K562 (cell line): ENCODE results near the gene C6orf89. TPM values are rescaled to one million over a fixed set of nuclear protein-coding genes. Genes with fewer than 3 reads are reported as not detected.

ENCODE experiments used
- ARNT ChIP-seq, 2 experiments: fragments of 450-650 bp; IDR thresholded peaks; 2 replicates each; pipeline ENCODE4 v1.6.1; 2016; ENCODE audit warnings: mild to moderate bottlenecking in 1 of 2
- polyA plus RNA-seq, 8 experiments: library from polyadenylated mRNA; depleted of rRNA in 4 of 8; stranded (reverse) in 5 of 8; unstranded in 3 of 8; fragments of >200 nt; fragmentation: Nextera tagmentation in 2 of 8; fragmentation: Illumina TruSeq in 1 of 8; extraction: Ambion mirVana in 2 of 8; extraction: Trizol in 1 of 8; gene quantifications; 2 replicates each; pipeline versions ENCODE4 v1.2.1 to v1.2.3, GENCODE V29; 2011 to 2014; ENCODE audit warnings: inconsistent platforms in 1 of 8, missing spikeins in 1 of 8
- total RNA-seq, 7 experiments: library from RNA; depleted of rRNA in 6 of 7; stranded (reverse); fragments of >200 nt in 6 of 7; fragmentation: Illumina TruSeq in 2 of 7; extraction: Trizol in 2 of 7; gene quantifications; 2 replicates each; pipeline versions ENCODE4 v1.2.1 to v1.2.3, GENCODE V29; 2011 to 2021; ENCODE audit warnings: low replicate concordance in 1 of 7
- TF ChIP-seq, protein P1 (sequence below): fragments of 450-650 bp; IDR thresholded peaks from one replicate; pipeline ENCODE4 v1.6.1; 2018; ENCODE audit warnings: mild to moderate bottlenecking, moderate library complexity; ENCODE audit not compliant: partially characterized antibody
- TF ChIP-seq, protein P2 (sequence below), 2 experiments: fragments of 450-650 bp in 1 of 2; IDR thresholded peaks; 2 replicates each; pipeline ENCODE4 v1.6.1; 2011 to 2017; ENCODE audit warnings: low read depth in 2 of 2, antibody characterized with exemption in 1 of 2, borderline replicate concordance in 1 of 2, low read length in 1 of 2, mild to moderate bottlenecking in 1 of 2, mixed read lengths in 1 of 2; ENCODE audit not compliant: control insufficient read depth in 1 of 2
- TF ChIP-seq, protein P3 (sequence below): fragments of 450-650 bp; formaldehyde crosslinking; IDR thresholded peaks from 2 replicates; pipeline ENCODE4 v1.4.0; 2020; ENCODE audit warnings: mild to moderate bottlenecking, moderate library complexity
- TF ChIP-seq, protein P4 (sequence below): fragments of 250-450 bp; sonication (Bioruptor Pico); IDR thresholded peaks from 2 replicates; pipeline ENCODE4 v1.8.0; 2021; ENCODE audit warnings: moderate library complexity, mild to moderate bottlenecking, inconsistent platforms

The C6orf89 gene
- total and polyA plus RNA-seq, 9 of the 15 experiments (the other 6 are each of a cell fraction or from before 2014, with no cell fraction given) = 35.2 to 111 (median 58.5) TPM

DNA sequence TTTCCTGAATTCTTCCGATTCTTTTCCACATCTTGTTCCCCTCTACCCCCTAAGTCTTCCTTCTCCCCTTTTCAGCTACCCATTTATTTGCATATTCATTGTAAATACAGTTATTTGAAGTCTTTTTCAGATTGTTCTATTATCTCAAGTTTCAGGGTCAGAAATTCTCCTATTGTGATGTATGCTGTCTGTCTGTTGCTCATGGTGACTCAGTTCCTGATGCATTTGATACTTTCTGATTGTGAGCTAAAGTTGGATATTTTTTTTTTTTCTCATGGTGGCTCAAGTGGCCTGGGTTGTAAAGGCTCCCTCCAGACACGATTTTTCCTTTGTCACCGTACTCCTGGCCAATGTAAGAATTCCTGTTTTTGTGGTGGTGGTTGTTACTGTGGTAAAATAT is 63.9 kb downstream of the C6orf89 start (continued):
- TF ChIP-seq, protein P1, sequence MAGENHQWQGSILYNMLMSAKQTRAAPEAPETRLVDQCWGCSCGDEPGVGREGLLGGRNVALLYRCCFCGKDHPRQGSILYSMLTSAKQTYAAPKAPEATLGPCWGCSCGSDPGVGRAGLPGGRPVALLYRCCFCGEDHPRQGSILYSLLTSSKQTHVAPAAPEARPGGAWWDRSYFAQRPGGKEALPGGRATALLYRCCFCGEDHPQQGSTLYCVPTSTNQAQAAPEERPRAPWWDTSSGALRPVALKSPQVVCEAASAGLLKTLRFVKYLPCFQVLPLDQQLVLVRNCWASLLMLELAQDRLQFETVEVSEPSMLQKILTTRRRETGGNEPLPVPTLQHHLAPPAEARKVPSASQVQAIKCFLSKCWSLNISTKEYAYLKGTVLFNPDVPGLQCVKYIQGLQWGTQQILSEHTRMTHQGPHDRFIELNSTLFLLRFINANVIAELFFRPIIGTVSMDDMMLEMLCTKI = no peak
- no peak for TF ChIP-seq ARNT (IDR thresholded peaks at IDR 0.05)
- TF ChIP-seq, protein P2, sequence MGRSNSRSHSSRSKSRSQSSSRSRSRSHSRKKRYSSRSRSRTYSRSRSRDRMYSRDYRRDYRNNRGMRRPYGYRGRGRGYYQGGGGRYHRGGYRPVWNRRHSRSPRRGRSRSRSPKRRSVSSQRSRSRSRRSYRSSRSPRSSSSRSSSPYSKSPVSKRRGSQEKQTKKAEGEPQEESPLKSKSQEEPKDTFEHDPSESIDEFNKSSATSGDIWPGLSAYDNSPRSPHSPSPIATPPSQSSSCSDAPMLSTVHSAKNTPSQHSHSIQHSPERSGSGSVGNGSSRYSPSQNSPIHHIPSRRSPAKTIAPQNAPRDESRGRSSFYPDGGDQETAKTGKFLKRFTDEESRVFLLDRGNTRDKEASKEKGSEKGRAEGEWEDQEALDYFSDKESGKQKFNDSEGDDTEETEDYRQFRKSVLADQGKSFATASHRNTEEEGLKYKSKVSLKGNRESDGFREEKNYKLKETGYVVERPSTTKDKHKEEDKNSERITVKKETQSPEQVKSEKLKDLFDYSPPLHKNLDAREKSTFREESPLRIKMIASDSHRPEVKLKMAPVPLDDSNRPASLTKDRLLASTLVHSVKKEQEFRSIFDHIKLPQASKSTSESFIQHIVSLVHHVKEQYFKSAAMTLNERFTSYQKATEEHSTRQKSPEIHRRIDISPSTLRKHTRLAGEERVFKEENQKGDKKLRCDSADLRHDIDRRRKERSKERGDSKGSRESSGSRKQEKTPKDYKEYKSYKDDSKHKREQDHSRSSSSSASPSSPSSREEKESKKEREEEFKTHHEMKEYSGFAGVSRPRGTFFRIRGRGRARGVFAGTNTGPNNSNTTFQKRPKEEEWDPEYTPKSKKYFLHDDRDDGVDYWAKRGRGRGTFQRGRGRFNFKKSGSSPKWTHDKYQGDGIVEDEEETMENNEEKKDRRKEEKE (IDR thresholded peaks at IDR 0.05; ENCODE audit: borderline replicate concordance in 1 of 2, control insufficient read depth in 1 of 2, low read depth in 2 of 2, low read length in 1 of 2) = no peak
- TF ChIP-seq, protein P3, sequence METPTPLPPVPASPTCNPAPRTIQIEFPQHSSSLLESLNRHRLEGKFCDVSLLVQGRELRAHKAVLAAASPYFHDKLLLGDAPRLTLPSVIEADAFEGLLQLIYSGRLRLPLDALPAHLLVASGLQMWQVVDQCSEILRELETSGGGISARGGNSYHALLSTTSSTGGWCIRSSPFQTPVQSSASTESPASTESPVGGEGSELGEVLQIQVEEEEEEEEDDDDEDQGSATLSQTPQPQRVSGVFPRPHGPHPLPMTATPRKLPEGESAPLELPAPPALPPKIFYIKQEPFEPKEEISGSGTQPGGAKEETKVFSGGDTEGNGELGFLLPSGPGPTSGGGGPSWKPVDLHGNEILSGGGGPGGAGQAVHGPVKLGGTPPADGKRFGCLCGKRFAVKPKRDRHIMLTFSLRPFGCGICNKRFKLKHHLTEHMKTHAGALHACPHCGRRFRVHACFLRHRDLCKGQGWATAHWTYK = no peak
- TF ChIP-seq, protein P4, sequence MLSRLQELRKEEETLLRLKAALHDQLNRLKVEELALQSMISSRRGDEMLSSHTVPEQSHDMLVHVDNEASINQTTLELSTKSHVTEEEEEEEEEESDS (CRISPR knock-in tag) = no peak
